Mucosa of descending colon (tissue), 3 donors: ENCODE measurements around the gene DSCAM. TPM values are rescaled to one million over a fixed set of nuclear protein-coding genes. Genes with fewer than 3 reads are reported as not detected.

Experiments
- ATAC-seq: fragments of 200-7000 bp; cut with Tn5 transposase; one replicate; pipeline ENCODE4 v1.9.1; 2020; ENCODE audit warnings: mild to moderate bottlenecking, moderate library complexity
- DNase-seq, 3 donors: peaks; one replicate each; pipeline ENCODE4 v3.0.0-alpha.2; 2020
- H3K36me3 ChIP-seq: fragments of 200-600 bp; one replicate; pipeline ENCODE4 v1.8.0; 2021; ENCODE audit warnings: low read depth, mild to moderate bottlenecking
- H3K4me1 ChIP-seq: fragments of 200-600 bp; one replicate; pipeline ENCODE4 v1.8.0; 2021; ENCODE audit warnings: low read depth, mild to moderate bottlenecking
- H3K4me3 ChIP-seq: fragments of 200-600 bp; one replicate; pipeline ENCODE4 v1.8.0; 2021; ENCODE audit warnings: mild to moderate bottlenecking
- H3K9me3 ChIP-seq: fragments of 200-600 bp; one replicate; pipeline ENCODE4 v1.8.0; 2021; ENCODE audit warnings: mild to moderate bottlenecking
- CTCF ChIP-seq: fragments of 200-600 bp; IDR thresholded peaks from one replicate; pipeline ENCODE4 v1.8.0; 2022; ENCODE audit warnings: antibody characterized with exemption, mild to moderate bottlenecking
- intact Hi-C, 2 donors: fragments of 100-400 bp; cut with DNase I in 1 of 2; cut with micrococcal nuclease in 1 of 2; formaldehyde crosslinking; loops; one replicate each; pipeline versions ENCODE4 v1.11.0 to v1.11.1; 2022; cut with DNase I, micrococcal nuclease
- total RNA-seq, 3 donors: library from RNA; stranded (reverse); fragmentation: NEBNext Ultra II Directional in 2 of 3; extraction: Animal tissue kit (Norgen Biotek cat#: 25700) in 2 of 3; gene quantifications; one replicate each; pipeline versions ENCODE4 v1.2.1 to v1.2.4, GENCODE V29; 2021 to 2023
- donor health status: DM: no; HTN: no; CAD: no; lungs with moderate emphysema.
- donor health status: DM: no; HTN: no; CAD: no.
- donor health status: DM: no; HTN: yes; CAD: no.

DSCAM gene
- total RNA-seq, 3 donors from 2014 or later = 0.35 TPM; not detected in 2

- H3K9me3 ChIP-seq = no peaks in the 10 kb centered on the region
- no peaks in the 10 kb centered on the region for H3K36me3 ChIP-seq
- H3K4me1 ChIP-seq = no peaks in the 10 kb centered on the region
- DNase-seq (no peak), ATAC-seq (no peak)
- intact Hi-C loops = loop anchor here (10.0 kb wide), 1 partner anchor 235 kb away; no protein-coding TSS in a partner anchor
- H3K4me3 ChIP-seq = no peak overlapping the region
- TF ChIP-seq CTCF = no peak
These were observed 466.8 kb downstream of the DSCAM start for GRCh38 chr21:40379881-40380810.

DNA sequence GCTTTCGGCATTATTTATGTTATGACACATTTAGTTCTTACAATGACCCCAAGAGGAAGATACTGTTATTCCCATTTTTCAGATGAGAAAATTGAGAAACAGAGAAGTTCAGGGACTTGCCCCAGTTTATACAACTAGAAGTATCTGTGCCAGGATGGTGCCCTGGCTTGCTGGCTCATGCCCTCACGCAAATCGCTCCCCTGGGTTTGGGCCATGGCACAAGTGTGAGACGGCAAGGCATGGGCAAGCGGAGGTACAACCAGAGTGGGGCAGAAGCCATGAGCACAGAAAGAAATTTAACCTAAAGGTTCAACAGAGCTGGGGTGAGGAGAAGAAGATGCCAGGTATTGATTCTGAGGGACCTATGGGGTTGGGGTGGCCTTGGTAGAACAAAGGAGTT, 469.8 kb downstream of the DSCAM start:
- intact Hi-C loops = no loop called here

DNA sequence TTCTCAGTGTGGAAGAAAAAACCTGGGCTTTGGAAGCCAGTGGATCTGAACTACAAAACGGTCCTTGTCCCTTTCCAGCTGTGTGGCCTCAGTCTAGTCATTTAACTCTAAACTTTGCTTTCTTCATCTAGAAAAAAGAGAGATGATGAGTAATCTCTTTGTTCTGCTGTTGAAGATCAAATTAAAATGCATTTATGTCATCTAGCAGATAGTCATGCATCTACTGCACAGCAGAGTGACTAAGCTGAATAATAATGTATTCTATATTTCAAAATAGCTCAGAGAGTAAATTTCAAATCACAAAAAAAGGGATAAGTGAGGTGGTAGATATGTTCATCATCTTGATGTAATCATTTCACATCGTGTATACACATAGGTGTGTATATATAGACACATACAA, 473.2 kb downstream of the DSCAM start:
- Histone ChIP-seq H3K36me3 (no peaks in the 10 kb centered on the region), H3K9me3 (no peaks in the 10 kb centered on the region), H3K4me3 (no peak overlapping the region), H3K4me1 (no peaks in the 10 kb centered on the region)
- no peak for ATAC-seq
- TF ChIP-seq CTCF = no peak
- intact Hi-C loops = no loop called here
- DNase-seq = no peak

More for the DNA sequence above, 469.8 kb downstream of the DSCAM start:
- Histone ChIP-seq H3K4me1 (no peaks in the 10 kb centered on the region), H3K4me3 (no peak overlapping the region), H3K9me3 (no peaks in the 10 kb centered on the region), H3K36me3 (no peaks in the 10 kb centered on the region)
- no peak for TF ChIP-seq CTCF
- ATAC-seq (no peak), DNase-seq (no peak)

DNA sequence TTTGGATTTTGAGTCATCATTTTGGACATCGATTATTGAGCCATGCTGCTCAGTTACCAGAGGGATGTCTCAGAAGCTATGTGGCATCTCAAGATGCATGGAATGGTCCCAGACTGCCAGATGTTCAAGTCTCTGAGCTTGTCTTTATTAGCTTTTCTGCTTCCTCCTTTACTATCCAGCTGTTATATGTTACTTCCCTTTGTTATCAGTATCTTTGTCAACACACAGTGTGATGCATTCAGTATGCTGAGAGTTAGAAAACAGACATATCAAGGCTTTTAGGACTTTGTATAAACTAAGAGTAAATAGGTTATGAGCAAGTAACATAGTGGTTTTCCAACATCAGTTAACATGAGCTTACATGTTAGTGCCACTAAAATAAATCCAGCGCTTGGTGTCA, 474.5 kb downstream of the DSCAM start:
- Histone ChIP-seq H3K9me3 (no peaks in the 10 kb centered on the region), H3K36me3 (no peaks in the 10 kb centered on the region), H3K4me3 (no peak overlapping the region), H3K4me1 (no peaks in the 10 kb centered on the region)
- ATAC-seq = no peak
- intact Hi-C loops = no loop called here
- DNase-seq = no peak
- no peak for TF ChIP-seq CTCF

GRCh38 chr21:40371329-40371728, 475.6 kb downstream of the DSCAM start:
- Histone ChIP-seq H3K9me3 (no peaks in the 10 kb centered on the region), H3K36me3 (no peaks in the 10 kb centered on the region), H3K4me1 (no peaks in the 10 kb centered on the region), H3K4me3 (no peak overlapping the region)
- intact Hi-C loops = no loop called here
- ATAC-seq = no peak
- DNase-seq = no peak
- no peak for TF ChIP-seq CTCF
